OCI-LY7 (cell line): ENCODE measurements around the gene MRPS9.

Source experiments
- EZH2phosphoT487 ChIP-seq: fragments of 200-600 bp; sonication (generic); IDR thresholded peaks from 2 replicates; pipeline ENCODE4 v1.6.1; 2018; ENCODE audit warnings: low read depth, borderline replicate concordance, mild to moderate bottlenecking, mixed run types, antibody characterized with exemption, low read length, moderate library complexity, mixed read lengths
- TF ChIP-seq, protein P1 (sequence below): fragments of 200-600 bp; sonication (generic); conservative IDR thresholded peaks from 2 replicates; pipeline ENCODE4 v1.5.1; 2014; ENCODE audit warnings: mild to moderate bottlenecking, antibody characterized with exemption, low read length, moderate library complexity, mixed read lengths

DNA sequence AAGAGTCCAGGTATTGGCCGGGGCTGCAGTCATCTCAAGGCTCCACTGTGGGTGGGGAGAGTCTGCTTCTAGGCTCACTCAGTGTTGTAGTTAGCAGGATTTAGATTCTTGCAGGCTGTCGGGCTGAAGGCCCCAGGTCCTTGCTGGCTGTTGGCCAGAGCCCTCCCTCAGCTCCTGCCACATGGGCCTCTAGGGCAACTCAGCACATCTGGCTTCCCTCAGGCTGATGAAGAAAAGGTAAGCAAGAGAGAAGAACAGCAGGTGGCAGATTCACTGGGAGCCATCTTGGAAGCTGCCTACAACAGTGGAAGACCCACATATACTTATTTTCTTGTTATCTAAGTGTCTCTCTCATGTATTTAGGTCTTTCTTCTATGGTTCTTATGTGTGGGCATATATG is 4.3 kb downstream of the MRPS9 start:
- TF ChIP-seq, protein P1, sequence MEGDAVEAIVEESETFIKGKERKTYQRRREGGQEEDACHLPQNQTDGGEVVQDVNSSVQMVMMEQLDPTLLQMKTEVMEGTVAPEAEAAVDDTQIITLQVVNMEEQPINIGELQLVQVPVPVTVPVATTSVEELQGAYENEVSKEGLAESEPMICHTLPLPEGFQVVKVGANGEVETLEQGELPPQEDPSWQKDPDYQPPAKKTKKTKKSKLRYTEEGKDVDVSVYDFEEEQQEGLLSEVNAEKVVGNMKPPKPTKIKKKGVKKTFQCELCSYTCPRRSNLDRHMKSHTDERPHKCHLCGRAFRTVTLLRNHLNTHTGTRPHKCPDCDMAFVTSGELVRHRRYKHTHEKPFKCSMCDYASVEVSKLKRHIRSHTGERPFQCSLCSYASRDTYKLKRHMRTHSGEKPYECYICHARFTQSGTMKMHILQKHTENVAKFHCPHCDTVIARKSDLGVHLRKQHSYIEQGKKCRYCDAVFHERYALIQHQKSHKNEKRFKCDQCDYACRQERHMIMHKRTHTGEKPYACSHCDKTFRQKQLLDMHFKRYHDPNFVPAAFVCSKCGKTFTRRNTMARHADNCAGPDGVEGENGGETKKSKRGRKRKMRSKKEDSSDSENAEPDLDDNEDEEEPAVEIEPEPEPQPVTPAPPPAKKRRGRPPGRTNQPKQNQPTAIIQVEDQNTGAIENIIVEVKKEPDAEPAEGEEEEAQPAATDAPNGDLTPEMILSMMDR, result no peak
- no peak for TF ChIP-seq EZH2phosphoT487
